Measurements from ENCODE around the gene REM2.
A peak's percentile ranks its signal among the peaks of the same experiment; 100 is the strongest.

Gene REM2

GRCh38 chr14:22875003-22875747, 7.8 kb upstream of the REM2 start:
- no peak for DNase-seq

GRCh38 chr14:22875748-22876319, 7.2 kb upstream of the REM2 start:
- no peak for DNase-seq

- DNase-seq, result no peak
Observed at GRCh38 chr14:22877000-22877501, 6.0 kb upstream of the REM2 start.

GRCh38 chr14:22878271-22879246, 4.5 kb upstream of the REM2 start:
- no peak for DNase-seq

- DNase-seq, result no peak
Observed at GRCh38 chr14:22882064-22882463, 958 bp upstream of the REM2 start.

- DNase-seq, result peak; percentile 84
Observed at GRCh38 chr14:22882529-22883172, 371 bp upstream of the REM2 start.

- no peak for DNase-seq
Observed at GRCh38 chr14:22884076-22884737, 1.2 kb downstream of the REM2 start.

GRCh38 chr14:22884738-22885523, 1.9 kb downstream of the REM2 start:
- DNase-seq, result peak; percentile 12

- DNase-seq, result no peak
Observed at GRCh38 chr14:22885975-22886374, 3.0 kb downstream of the REM2 start.

- DNase-seq, result peak; percentile 93
Observed at GRCh38 chr14:22886500-22887259, 3.7 kb downstream of the REM2 start.

- peak; percentile 90 for DNase-seq
Observed at GRCh38 chr14:22887260-22887989, 4.4 kb downstream of the REM2 start.

GRCh38 chr14:22887990-22888378, 5.0 kb downstream of the REM2 start:
- peak; percentile 39 for DNase-seq

- DNase-seq, result no peak
Observed at GRCh38 chr14:22888662-22889061, 5.6 kb downstream of the REM2 start.

GRCh38 chr14:22890416-22890815, 7.4 kb downstream of the REM2 start:
- DNase-seq, result no peak

GRCh38 chr14:22892488-22892887, 9.5 kb downstream of the REM2 start:
- no peak for DNase-seq

GRCh38 chr14:22893706-22894105, 10.7 kb downstream of the REM2 start:
- DNase-seq, result no peak

GRCh38 chr14:22895402-22895801, 12.4 kb downstream of the REM2 start:
- no peak for DNase-seq

GRCh38 chr14:22896356-22896755, 13.3 kb downstream of the REM2 start:
- DNase-seq, result no peak

- DNase-seq, result no peak
Observed at GRCh38 chr14:22896760-22897159, 13.7 kb downstream of the REM2 start.

- no peak for DNase-seq
Observed at GRCh38 chr14:22897357-22897756, 14.3 kb downstream of the REM2 start.

All from retina (tissue), 1 donor.